CD4-positive, alpha-beta T cell treated with Interleukin-21 for 1 hour (primary cell): ENCODE measurements around the gene OOSP3.
"Not testable (repeated sequence)": the region's sequence is repeated elsewhere in the genome, so short reads cannot be mapped to it uniquely, and the experiment has no call there.

Experiments
- DNase-seq: peaks from one replicate; pipeline ENCODE4 v3.0.0-alpha.2; 2020

The OOSP3 gene

DNA sequence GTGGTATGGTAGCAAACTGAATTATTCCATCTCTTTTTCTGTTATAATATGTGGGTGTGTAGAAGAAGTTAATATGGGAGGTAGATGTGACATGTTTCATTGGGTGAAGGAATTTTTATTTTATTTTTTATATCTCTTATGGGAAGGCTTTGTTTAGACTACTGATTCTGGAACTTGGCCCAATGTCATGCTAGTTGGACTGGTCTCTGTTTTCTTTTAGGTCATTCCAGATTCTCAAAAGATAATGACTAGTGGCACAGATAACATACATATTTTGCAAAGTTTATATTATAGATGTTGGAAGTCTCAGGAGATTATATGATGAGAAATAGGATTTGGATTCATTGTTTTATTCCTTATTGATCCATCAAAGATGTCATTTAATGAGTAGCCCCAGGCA is 1.3 kb upstream of the OOSP3 start:
- no peak for DNase-seq

DNA sequence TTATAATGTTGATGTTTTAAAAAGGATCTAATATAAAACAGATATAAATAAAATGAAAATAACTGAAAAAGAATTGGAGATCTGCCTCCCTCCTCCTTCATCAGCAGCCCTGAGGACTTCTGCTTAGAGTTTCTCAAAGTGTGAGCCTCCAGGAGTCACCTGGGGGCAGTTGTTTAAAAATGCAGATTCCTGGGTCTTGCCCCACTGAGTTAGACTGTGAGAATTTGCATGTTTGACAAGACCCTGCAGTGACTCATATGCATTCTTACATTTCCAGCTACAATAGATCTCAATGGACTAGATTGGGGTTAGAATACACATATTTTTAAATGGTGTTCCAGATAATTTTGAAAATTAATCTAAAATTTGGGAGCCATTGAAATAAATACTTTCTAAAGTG is 798 bp upstream of the OOSP3 start:
- DNase-seq: no peak

DNA sequence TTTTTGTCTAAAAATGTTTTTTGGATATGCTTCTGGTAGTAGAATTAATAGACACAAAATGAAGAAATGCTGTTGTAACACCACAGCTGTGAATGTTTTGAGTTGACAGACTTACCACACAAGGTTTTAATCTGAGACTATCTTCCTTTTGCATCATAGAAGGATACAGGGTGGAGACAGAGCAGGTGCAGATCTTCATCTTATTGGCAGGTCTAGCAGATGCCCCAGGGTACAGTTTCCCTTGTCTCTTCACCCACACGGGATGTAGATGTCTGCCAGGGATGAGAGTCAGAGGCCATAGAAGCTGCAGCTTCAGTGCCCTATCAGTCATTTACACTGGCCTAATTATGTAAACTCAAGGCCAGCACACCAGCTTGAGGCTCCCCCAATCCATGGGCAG is 985 bp downstream of the OOSP3 start:
- no peak for DNase-seq

DNA sequence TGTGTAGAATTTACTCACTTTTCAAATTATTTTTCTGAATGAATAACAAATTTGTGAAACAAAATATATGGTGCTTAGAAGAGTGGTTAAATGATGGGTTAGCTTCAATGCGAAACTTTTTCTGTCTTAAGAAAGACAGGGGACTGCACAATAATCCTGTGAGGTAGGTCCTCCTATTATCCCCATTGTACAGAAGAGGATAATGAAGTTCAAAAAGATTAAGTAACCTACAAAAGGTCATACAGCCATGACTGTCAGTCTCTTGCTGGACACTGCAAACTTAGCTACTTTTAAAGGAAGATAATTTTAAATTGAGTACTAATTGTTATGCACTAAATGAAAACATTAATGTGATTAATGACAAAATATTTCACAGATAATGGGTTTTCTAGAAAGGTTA is 5.0 kb downstream of the OOSP3 start:
- DNase-seq: no peak

DNA sequence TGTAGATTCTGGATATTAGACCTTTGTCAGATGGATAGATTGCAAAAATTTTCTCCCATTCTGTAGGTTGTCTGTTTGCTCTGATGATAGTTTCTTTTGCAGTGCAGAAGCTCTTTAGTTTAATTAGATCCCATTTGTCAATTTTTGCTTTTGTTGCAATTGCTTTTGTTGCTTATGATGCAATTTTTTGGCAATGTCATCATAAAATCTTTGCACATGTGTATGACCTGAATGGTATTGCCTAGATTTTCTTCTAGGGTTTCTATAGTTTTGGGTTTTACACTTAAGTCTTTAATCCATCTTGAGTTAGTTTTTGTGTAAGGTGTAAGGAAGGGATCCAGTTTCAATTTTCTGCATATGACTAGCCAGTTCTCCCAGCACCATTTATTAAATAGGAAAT is 8.6 kb downstream of the OOSP3 start:
- DNase-seq: not testable (repeated sequence)

DNA sequence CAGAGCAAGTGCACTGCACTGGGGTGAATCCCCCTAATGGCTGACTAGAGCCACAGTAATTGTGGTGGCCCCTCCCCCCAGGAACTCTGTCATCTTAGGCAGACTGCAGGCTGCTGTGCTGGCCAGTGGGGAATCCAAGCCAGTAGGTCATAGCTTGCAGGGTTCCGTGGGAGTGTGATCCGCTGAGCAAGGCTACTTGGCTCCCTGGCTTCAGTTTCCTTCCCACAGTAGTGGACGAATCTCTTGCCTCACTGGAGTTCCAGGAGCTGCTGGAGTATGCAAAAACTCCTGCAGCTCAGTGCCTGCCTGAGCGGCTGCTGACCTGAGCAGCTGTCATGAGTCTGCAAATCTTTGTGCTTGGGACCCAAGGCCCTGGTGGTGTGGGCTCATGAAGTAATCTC is 13.2 kb downstream of the OOSP3 start:
- DNase-seq: no peak

DNA sequence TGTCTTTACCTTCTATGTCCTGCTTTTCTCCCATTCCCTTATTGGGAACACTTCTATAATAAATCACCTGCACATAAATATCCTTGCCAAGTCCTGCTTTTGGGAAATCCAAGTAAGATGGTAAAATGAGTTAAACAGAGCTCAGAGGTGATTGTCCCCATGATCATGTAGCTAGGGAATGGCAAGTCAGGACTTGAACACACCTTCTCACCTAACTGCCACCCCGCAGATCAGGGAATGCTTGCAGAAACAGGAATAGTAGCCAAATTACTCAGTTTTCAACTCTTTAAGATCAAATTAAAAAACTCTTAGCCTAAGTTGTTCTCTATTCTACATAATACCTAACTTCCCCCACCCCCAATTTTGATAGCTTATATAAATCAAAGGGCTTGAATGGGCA is 16.0 kb downstream of the OOSP3 start:
- no peak for DNase-seq

DNA sequence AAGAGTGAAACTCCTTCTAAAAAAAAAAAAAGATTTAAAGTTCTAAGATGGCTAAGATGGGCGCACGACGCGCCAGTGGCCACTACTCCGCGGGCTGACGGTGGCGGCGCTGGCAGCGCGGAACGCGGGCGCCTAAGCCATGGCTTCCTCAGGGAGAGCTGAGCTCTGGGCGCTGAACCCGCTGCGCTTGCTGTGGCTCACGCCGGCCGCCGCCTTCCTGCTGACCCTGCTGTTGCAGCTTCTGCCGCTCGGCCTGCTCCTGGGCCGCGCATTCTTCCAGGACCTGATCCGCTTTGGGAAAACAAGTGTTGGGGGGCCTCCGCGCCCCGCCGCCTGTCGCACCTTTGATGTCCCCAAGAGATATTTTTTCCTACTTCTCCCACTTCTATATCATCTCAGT is 19.5 kb downstream of the OOSP3 start:
- no peak for DNase-seq

DNA sequence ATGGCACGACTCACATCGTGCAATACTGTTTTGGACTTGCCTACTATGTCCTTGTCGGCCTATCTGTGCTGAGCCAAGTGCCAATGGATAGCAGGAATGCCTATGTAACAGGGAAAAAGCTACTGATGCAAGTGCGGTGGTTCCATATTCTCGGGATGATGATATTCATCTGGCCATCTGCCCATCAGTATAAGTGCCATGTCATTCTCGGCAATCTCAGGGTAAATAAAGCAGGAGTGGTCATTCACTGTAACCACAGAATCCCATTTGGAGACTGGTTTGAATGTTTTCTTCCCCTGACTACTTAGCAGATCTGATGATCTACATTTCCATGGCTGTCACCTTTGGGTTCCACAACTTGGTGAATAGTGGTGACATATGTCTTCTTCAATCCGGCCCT is 20.1 kb downstream of the OOSP3 start:
- no peak for DNase-seq

DNA sequence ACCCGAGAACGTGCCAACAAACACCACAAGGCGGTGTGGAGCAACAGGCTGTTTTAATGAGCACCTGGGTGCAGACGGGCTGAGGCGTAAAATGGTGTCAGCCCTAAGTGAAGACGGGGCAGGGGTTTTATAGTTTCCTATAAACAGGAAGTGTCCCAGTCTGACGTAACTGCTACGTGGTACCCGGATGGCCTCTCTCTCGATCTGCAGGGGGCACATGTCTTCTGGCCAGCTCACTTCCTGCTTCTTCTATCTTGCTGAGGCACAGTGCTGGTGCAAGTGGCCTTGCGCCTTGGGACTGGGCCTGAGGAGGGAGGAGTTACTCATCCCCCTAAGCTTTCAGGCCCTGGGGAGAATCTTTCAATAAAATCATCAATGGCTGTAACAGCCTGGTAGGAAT is 20.9 kb downstream of the OOSP3 start:
- DNase-seq: no peak

DNA sequence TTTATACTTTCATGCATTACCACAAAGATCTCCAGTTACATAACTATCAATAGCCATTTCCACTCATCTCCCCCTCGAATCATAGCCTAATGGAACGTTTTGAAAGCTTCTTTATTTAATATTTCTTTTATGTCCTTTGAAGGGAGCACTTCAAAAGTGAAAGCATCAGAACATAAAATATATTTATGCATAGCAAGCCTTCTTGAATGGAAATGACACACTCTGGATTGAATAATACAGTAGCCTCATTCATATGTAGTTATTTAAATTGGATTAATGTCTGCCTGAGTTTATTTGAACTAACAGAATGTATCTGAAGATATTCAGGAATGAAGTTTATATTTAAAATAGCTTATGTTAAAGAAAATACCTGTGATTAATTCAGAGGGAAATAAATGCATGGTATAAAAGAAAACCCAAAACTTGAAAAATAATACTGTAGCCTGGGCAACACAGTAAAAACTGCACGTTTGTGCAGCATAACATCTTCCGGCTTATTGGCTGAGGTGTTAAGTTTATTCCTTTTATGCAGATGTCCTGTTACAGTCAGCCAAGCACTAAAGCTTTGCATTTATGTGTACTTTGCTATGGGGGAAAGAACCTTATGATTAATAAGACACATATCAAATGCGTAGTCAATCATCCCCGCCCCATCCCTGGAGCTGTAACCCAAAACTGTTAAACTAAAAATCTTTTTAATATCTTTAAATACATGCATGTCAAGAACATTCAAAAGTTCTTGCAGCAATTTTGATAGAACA is 22.0 kb downstream of the OOSP3 start:
- DNase-seq: no peak

DNA sequence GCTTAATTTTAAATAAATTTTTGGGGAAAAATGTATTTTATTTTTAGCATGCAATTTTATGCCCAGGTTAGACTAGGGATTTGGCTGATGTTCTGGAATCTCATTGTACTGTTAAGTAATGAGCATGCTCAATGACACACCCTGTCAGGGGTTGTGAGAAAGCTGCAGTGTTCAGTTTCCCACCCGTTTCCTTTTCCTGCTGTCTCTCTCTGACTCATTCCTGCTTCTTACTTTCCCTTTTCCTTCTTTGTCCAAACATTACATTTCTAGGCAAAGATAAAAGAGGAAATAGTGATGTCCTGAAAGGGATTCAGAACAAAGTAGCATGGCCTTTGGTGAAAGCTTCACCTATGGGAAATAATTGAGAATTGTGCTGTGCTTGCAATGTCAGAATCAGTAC is 22.7 kb downstream of the OOSP3 start:
- DNase-seq: no peak

DNA sequence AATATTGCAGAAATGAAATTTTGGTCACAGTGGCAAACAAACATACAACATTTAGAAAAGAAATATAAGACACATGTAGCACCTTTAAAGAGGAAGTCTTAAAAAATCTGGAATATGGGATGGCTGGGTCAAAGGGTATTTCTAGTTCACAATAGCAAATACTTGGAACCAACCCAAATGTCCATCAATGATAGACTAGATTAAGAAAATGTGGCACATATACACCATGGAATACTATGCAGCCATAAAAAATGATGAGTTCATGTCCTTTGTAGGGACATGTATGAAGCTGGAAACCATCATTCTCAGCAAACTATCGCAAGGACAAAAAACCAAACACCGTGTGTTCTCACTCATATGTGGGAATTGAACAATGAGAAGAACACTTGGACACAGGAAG is 25.0 kb downstream of the OOSP3 start:
- not testable (repeated sequence) for DNase-seq

DNA sequence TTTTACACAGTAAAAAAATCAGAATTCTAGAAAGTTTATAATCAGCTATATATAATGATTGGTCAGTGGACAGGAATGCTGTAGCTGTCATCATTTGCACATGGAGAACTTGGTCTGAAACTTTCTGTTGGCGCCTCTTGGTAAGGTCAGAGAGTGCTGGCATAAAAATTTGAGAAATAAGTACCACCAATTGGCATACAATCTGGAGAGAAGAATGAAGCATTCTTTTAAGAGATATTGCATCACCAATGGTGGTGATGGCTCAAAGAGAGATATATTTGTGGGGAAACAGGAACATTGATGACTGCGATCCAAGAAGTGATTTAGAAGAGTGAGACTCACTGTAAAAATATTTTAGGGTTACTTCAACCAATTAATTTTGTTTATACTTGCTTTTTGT is 39.9 kb downstream of the OOSP3 start:
- no peak for DNase-seq

DNA sequence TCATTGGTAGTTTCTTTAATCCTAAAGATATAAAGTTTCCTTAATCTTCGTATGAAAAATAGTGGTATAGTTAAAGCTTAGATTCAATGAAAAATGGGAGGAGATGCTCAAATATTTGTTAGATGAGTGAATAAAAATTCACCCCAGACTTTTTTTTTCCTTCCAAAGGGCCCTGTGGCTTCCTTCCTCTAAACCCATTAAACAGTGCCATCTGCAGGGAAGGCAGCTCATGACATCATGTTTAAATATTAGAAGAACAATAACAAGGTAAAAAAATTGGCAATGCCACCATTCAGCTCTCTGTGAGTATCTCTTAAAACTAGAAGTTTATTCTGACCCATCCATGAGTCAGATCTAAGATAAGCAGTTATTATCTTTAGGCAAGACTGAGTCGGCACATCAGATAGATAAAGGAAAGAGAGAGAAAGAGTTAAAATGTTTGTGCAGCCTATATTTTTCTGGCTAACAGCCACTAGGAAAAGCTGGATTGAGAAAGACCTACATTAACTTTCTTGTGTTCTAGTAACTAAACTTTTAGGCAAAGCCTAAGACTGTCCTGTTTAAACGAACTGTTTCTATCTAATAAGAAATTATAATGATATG is 40.5 kb downstream of the OOSP3 start:
- DNase-seq: peak; percentile 28

DNA sequence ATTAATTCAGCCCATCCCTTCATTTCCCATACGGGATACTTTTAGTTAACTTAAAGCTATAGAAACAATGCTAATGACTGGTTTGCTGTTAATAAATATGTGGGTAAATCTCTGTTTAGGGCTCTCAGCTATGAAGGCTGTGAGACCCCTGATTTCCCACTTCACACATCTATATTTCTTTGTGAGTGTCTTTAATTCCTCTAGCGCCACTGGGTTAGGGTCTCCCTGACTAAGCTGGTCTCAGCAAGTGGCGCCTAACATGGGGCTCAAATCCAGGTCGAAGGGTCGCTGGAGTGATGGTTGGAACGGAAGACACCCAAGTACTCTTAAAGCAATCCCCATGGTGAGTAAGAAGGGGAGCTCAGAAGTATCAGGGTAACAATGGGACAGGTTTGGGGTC is 45.2 kb downstream of the OOSP3 start:
- no peak for DNase-seq

DNA sequence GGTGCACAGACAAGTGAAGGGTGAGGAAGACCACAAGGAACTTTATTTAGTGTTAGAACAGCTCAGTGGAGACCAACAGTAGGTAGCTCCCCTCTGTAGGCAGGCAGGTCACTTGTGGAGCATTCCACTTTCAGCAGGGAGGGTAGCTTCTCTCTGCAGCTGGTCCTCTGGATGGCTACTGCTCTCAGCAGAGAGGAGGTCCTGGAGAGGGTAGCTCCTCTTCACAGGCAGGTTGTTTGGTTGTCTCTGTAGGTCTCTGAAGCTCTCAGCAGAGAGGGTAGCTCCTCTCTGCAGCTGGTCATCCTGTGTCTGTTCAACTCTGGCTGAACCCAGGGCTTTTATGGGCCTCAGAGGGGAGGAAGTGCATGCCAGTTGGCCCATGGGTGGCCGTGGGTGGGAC is 53.1 kb downstream of the OOSP3 start:
- no peak for DNase-seq

DNA sequence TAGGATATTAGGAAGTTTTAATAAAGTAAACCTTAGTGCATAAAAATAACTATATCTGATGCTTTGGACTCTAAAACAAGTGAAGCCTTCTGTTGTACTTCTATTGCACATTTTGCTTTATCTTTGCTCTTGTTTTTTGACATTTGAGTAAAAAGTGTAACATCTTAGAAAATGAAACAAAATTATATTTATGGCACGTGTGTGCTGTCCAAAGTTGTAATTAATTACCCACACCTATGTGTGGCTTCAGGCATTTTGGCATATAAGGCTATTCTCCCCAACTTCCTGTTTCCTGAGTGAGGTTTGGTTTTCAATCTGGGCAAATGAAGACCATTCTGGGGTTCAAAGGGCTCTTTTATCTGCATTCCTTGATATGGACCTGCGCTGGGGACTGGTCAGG is 59.5 kb downstream of the OOSP3 start, which contains the start of gene OOSP1:
OOSP1 (plus strand) TSS at position 301 of the 400 bp plus-strand sequence; CDS start at position 324, 23 bp downstream.
- DNase-seq: no peak

DNA sequence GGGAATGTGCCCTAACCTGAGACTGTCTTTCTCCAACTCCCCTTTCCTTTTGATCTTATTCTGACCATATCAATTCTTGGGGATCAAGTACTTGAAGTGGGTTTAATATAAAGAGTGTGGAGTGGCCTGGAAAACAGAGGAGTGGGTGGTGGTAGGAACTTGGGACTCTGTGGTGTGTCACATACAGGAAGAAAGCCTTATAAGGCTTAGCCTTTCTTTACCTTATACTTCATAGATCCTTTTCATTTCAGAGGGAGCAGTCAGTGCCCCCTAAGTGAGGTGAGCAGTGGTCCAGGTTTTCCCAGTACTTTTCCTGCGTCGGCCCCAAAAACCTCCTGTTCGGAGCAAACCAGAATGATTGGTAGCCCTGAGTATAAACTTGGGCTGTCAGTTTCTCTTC is 60.1 kb downstream of the OOSP3 start:
- DNase-seq: no peak

DNA sequence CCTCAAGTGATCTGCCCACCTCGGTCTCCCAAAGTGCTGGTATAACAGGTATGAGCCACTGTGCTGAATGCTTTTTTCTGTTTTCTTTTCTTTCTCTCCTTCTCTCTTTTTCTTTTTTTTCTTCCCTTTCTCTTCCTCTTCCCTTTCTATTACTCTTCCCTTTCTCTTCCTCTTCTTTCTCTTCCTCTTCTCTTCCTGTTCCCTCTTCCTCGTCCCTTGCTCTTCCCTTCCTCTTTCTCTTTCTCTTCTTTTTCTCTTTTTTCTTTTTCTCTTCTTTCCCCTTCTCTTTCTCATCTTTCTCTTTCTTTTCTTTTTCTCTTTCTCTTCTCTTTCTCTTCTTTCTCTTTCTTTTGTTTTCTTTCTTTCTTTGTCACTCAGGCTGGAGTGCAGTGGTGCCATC is 60.9 kb downstream of the OOSP3 start:
- DNase-seq: no peak

DNA sequence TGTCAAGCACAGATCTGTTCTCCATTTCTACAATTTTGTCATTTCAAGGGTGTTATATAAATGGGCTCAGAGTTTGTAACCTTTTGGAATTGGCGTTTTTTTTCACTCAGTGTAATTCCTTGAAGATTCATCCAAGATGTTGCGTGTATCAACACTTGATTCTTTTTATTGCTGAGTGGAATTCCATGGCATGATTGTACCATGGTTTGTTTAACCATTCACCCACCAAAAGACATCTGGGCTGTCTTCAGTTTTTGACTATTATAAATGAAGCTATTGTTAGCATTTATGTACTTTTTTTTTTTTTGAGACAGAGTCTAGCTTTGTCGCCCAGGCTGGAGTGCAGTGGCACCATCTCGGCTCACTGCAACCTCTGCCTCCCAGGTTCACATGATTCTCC is 62.5 kb downstream of the OOSP3 start:
- no peak for DNase-seq

DNA sequence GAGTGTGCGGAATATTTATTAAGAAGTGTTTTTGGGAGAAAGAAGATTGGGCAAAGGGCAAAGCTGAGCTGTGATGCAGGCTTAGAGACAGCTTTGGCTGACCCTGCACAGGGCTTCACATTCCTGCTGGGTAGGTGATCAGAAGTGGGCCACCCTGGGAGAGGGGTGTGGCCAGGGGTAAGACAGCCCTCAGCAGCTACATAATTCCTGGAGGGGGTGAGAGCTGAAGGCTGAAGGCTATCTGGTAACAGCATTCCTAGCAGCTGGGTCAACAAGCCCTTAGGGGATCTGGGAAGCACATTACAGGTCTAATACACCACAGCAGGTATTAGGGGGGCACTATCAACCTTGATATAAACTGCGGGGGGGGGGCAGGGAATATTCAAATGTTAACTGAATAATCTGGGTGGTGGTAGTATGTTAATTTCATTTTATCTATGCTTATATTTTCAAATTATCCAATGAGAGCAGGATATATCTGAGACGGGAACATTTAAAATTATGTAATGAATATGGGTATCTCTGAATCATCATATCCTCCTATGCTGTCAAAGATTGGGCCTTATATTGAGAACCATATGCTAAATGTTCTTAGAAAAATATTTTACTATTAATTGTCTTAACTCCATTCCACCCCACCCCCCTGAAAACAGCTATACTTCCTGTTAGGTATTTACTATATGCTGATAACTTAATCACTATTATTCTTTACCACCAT is 65.6 kb downstream of the OOSP3 start:
- no peak for DNase-seq

DNA sequence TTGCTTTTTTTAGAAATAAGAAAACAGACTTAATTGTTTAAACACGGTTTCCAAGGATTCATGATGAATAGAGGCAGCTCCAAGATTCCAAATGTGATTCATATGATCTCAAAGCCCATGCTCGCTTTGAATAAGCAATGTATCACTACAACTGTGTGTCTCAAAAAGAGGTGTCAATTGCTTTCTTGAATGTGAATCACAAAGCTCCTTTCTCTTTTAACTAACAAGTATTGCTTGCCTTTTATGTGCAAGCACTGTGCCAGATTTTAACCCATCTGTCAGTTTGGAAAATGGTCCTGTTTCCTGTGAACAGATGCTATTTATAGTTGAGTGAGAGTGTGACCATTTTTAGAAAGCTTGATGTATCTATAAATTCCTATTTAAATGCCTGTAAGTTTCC is 66.1 kb downstream of the OOSP3 start:
- no peak for DNase-seq
